Loucy (cell line): ENCODE results near the gene SLC22A3.

Source experiments
- EZH2phosphoT487 ChIP-seq: fragments of 200-600 bp; IDR thresholded peaks from 2 replicates; pipeline ENCODE4 v1.6.1; 2018; ENCODE audit warnings: antibody characterized with exemption, mild to moderate bottlenecking, moderate library complexity, borderline replicate concordance
- TF ChIP-seq, protein P1 (sequence below): fragments of 200-600 bp; sonication (generic); conservative IDR thresholded peaks from 2 replicates; pipeline ENCODE4 v1.5.1; 2014; ENCODE audit warnings: mild to moderate bottlenecking, antibody characterized with exemption, low read length

DNA sequence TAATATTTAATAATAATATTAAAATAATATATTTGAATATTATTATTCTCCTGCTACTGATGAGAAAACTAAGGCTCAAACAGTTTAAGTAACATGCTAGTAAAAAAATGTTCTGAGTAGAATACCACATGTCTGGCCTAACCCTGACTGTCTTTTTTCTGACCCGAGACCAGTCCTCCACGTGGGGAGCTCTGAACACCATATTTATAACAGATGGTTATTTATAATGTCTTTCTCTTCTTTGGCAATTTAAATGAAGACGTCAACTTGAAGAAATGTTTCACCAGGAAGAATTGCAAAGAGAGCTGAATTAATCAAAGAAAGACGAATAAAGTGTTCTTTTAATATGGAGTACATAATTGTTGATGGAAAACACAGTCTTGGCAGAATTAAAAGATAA lies 82.0 kb downstream of the SLC22A3 start:
- TF ChIP-seq, protein P1, sequence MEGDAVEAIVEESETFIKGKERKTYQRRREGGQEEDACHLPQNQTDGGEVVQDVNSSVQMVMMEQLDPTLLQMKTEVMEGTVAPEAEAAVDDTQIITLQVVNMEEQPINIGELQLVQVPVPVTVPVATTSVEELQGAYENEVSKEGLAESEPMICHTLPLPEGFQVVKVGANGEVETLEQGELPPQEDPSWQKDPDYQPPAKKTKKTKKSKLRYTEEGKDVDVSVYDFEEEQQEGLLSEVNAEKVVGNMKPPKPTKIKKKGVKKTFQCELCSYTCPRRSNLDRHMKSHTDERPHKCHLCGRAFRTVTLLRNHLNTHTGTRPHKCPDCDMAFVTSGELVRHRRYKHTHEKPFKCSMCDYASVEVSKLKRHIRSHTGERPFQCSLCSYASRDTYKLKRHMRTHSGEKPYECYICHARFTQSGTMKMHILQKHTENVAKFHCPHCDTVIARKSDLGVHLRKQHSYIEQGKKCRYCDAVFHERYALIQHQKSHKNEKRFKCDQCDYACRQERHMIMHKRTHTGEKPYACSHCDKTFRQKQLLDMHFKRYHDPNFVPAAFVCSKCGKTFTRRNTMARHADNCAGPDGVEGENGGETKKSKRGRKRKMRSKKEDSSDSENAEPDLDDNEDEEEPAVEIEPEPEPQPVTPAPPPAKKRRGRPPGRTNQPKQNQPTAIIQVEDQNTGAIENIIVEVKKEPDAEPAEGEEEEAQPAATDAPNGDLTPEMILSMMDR: no peak
- TF ChIP-seq EZH2phosphoT487: no peak
